Gastroesophageal sphincter (tissue), 3 donors: Measurements from ENCODE around the gene DPEP2.

Experiments
- EP300 ChIP-seq: sonication (generic); formaldehyde crosslinking; IDR thresholded peaks from one replicate; pipeline ENCODE4 v1.6.1; 2017; ENCODE audit warnings: antibody characterized with exemption, mild to moderate bottlenecking
- POLR2A ChIP-seq, 2 donors: fragments of 450-650 bp; IDR thresholded peaks; one replicate each; pipeline ENCODE4 v1.6.1; 2017; ENCODE audit warnings: antibody characterized with exemption in 2 of 2, mild to moderate bottlenecking in 2 of 2, moderate library complexity in 1 of 2
- POLR2AphosphoS5 ChIP-seq: sonication (generic); formaldehyde crosslinking; IDR thresholded peaks from one replicate; pipeline ENCODE4 v1.6.1; 2017; ENCODE audit warnings: antibody characterized with exemption
- TF ChIP-seq, protein P1 (sequence below), 4 experiments: fragments of 200-600 bp in 2 of 4; fragments of 450-650 bp in 2 of 4; sonication (generic) in 1 of 4; IDR thresholded peaks; one replicate each; pipeline ENCODE4 v1.5.1; 2017 to 2019; ENCODE audit warnings: antibody characterized with exemption in 4 of 4, mild to moderate bottlenecking in 2 of 4, moderate library complexity in 2 of 4

DNA sequence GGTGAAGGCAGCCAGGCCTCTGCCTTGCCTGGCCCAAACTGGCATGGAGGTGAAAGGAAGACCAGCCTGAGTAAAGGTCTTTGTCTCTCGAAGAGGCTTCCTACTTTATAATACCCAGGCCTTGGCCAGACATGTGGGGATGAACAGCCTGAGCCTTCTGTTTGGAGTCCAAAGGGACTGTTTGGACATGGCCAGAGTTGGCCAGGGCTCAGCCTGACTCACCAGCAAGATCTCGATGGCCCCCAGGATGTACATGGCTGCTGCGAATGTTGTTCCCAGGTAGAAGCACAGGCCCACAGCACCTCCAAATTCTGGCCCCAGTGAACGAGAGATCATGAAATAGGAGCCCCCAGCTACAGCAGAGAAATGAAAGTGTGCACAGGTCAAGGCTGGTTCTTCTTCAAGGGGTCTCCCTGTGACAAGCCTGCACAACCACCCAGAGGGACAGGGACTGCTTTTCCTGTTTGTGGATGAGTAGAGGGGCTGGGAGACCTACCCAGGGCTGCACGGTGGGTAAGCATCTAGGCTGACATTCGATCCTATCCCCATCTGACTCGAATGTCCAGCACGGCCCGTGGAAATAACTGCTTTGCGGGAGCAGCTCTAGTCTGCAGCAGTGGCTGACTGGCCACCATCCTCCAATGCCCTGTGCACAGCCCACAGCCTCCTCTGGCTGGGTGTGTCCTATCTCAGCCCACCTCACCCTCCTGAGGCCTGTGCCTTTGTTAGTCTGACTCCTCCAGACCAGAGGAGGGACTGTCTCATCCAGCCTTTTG lies 44.7 kb downstream of the DPEP2 start:
- TF ChIP-seq, protein P1, sequence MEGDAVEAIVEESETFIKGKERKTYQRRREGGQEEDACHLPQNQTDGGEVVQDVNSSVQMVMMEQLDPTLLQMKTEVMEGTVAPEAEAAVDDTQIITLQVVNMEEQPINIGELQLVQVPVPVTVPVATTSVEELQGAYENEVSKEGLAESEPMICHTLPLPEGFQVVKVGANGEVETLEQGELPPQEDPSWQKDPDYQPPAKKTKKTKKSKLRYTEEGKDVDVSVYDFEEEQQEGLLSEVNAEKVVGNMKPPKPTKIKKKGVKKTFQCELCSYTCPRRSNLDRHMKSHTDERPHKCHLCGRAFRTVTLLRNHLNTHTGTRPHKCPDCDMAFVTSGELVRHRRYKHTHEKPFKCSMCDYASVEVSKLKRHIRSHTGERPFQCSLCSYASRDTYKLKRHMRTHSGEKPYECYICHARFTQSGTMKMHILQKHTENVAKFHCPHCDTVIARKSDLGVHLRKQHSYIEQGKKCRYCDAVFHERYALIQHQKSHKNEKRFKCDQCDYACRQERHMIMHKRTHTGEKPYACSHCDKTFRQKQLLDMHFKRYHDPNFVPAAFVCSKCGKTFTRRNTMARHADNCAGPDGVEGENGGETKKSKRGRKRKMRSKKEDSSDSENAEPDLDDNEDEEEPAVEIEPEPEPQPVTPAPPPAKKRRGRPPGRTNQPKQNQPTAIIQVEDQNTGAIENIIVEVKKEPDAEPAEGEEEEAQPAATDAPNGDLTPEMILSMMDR (IDR thresholded peaks at IDR 0.05) = no peak
- TF ChIP-seq POLR2AphosphoS5 = no peak
- TF ChIP-seq POLR2A (IDR thresholded peaks at IDR 0.05) = no peak
- no peak for TF ChIP-seq EP300
